Erythroblast (primary cell): ENCODE measurements around the gene CBR4.

Experiments used
- GATA1 ChIP-seq: IDR thresholded peaks from 2 replicates; pipeline ENCODE4 v1.6.1; 2011; ENCODE audit warnings: low read depth, mild to moderate bottlenecking, control low read depth, low read length, moderate library complexity
- POLR2A ChIP-seq: IDR thresholded peaks from 2 replicates; pipeline ENCODE4 v1.6.1; 2011; ENCODE audit warnings: mild to moderate bottlenecking, low read length

DNA sequence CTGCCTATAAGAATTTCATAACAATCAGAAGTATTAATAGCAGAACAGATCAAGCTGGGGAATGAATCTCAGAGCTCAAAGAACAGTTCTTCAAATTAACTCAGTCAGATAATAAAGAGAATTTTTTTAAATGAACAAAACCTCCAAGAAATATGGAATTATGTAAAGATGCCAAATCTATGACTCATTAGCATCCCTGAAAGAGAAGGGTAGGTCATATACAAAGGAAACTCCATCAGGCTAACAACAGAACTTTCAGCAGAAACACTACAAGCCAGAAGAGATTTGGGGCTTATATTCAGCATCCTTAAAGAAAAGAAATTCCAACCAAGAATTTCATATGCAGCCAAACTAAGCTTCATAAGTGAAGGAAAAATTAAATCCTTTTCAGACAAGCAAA is 28.6 kb downstream of the CBR4 start:
- TF ChIP-seq POLR2A (no peak), GATA1 (no peak)
